HFF-Myc (cell line): Measurements from ENCODE around the gene RRN3.

ENCODE experiments used
- DNase-seq: peaks from one replicate; pipeline ENCODE4 v3.0.0-alpha.2; 2011; ENCODE audit warnings: low read depth; ENCODE audit errors: extremely low read depth
- H3K4me3 ChIP-seq: replicated peaks from 2 replicates; pipeline ENCODE4 v1.5.1; 2011; ENCODE audit warnings: low read depth, mild to moderate bottlenecking, control low read depth, low read length
- CTCF ChIP-seq: IDR thresholded peaks from 2 replicates; pipeline ENCODE4 v1.5.1; 2012; ENCODE audit warnings: mild to moderate bottlenecking, low read depth, low read length, control low read depth; ENCODE audit errors: missing control alignments

The RRN3 gene

GRCh38 chr16:15059324-15059723, 34.7 kb downstream of the RRN3 start:
- no peak for DNase-seq
- H3K4me3 ChIP-seq, result no peak overlapping the region
- TF ChIP-seq CTCF, result no peak

GRCh38 chr16:15057681-15058417, 36.2 kb downstream of the RRN3 start:
- no peak overlapping the region for H3K4me3 ChIP-seq
- TF ChIP-seq CTCF, result no peak
- DNase-seq, result no peak

- peak overlapping the region; percentile 92 for H3K4me3 ChIP-seq
- DNase-seq, result no peak
- no peak for TF ChIP-seq CTCF
Measured at GRCh38 chr16:15055141-15056053, 38.7 kb downstream of the RRN3 start.

GRCh38 chr16:15054357-15055140, 39.5 kb downstream of the RRN3 start:
- no peak for TF ChIP-seq CTCF
- peak overlapping the region; percentile 92 for H3K4me3 ChIP-seq
- no peak for DNase-seq

GRCh38 chr16:15053904-15054303, 40.2 kb downstream of the RRN3 start:
- TF ChIP-seq CTCF, result no peak
- DNase-seq, result no peak
- H3K4me3 ChIP-seq, result no peak overlapping the region

GRCh38 chr16:15052747-15053476, 41.2 kb downstream of the RRN3 start:
- H3K4me3 ChIP-seq, result no peak overlapping the region
- no peak for DNase-seq
- no peak for TF ChIP-seq CTCF
